GM21825 (cell line): ENCODE data around the gene ZNF595.
"Not testable (repeated sequence)": the region's sequence is repeated elsewhere in the genome, so short reads cannot be mapped to it uniquely, and the experiment has no call there.

Experiments used
- ATAC-seq: cut with Tn5 transposase; IDR thresholded peaks from one replicate; pipeline ENCODE4 v1.9.1; 2021; ENCODE audit warnings: mild to moderate bottlenecking, moderate library complexity; ENCODE audit not compliant: unreplicated experiment

ZNF595 gene

GRCh38 chr4:52804-53479 lies at the start of gene ZNF595:
ZNF595 (plus strand) TSS chr4:53321; CDS start chr4:53489, 168 bp downstream.
- not testable (repeated sequence) for ATAC-seq

GRCh38 chr4:9937-10870 lies 42.9 kb upstream of the ZNF595 start:
- ATAC-seq: not testable (repeated sequence)

- peak; percentile 10 for ATAC-seq
These were observed 41.9 kb upstream of the ZNF595 start for GRCh38 chr4:11095-11815.

- peak; percentile 86 for ATAC-seq
These were observed 41.2 kb upstream of the ZNF595 start for GRCh38 chr4:11816-12417.

GRCh38 chr4:18128-18527 lies 35.0 kb upstream of the ZNF595 start:
- ATAC-seq: not testable (repeated sequence)

GRCh38 chr4:18589-18988 lies 34.5 kb upstream of the ZNF595 start:
- ATAC-seq: not testable (repeated sequence)

- ATAC-seq: not testable (repeated sequence)
These were observed 30.2 kb upstream of the ZNF595 start for GRCh38 chr4:22882-23281.

GRCh38 chr4:24359-24758 lies 28.8 kb upstream of the ZNF595 start:
- ATAC-seq: not testable (repeated sequence)

GRCh38 chr4:27501-27900 lies 25.6 kb upstream of the ZNF595 start:
- not testable (repeated sequence) for ATAC-seq

- not testable (repeated sequence) for ATAC-seq
These were observed 24.2 kb upstream of the ZNF595 start for GRCh38 chr4:28767-29542.

GRCh38 chr4:33314-33713 lies 19.8 kb upstream of the ZNF595 start:
- ATAC-seq: not testable (repeated sequence)

- ATAC-seq: not testable (repeated sequence)
These were observed 16.3 kb upstream of the ZNF595 start for GRCh38 chr4:36559-37415.

- not testable (repeated sequence) for ATAC-seq
These were observed 14.9 kb upstream of the ZNF595 start for GRCh38 chr4:38202-38601.

- not testable (repeated sequence) for ATAC-seq
These were observed 9.7 kb upstream of the ZNF595 start for GRCh38 chr4:43375-43774.

- not testable (repeated sequence) for ATAC-seq
These were observed 1.9 kb upstream of the ZNF595 start for GRCh38 chr4:51253-51652.

- ATAC-seq: peak; percentile 80
These were observed 1.4 kb upstream of the ZNF595 start for GRCh38 chr4:51655-52277.

GRCh38 chr4:53521-53920 lies 400 bp downstream of the ZNF595 start:
- not testable (repeated sequence) for ATAC-seq

GRCh38 chr4:64733-65132 lies 11.6 kb downstream of the ZNF595 start:
- ATAC-seq: not testable (repeated sequence)

- no peak for ATAC-seq
These were observed 18.7 kb downstream of the ZNF595 start for GRCh38 chr4:71830-72229.
